Measurements from ENCODE around the gene MYL5.
"Not testable (repeated sequence)": the region's sequence is repeated elsewhere in the genome, so short reads cannot be mapped to it uniquely, and the experiment has no call there.

The MYL5 gene

DNA sequence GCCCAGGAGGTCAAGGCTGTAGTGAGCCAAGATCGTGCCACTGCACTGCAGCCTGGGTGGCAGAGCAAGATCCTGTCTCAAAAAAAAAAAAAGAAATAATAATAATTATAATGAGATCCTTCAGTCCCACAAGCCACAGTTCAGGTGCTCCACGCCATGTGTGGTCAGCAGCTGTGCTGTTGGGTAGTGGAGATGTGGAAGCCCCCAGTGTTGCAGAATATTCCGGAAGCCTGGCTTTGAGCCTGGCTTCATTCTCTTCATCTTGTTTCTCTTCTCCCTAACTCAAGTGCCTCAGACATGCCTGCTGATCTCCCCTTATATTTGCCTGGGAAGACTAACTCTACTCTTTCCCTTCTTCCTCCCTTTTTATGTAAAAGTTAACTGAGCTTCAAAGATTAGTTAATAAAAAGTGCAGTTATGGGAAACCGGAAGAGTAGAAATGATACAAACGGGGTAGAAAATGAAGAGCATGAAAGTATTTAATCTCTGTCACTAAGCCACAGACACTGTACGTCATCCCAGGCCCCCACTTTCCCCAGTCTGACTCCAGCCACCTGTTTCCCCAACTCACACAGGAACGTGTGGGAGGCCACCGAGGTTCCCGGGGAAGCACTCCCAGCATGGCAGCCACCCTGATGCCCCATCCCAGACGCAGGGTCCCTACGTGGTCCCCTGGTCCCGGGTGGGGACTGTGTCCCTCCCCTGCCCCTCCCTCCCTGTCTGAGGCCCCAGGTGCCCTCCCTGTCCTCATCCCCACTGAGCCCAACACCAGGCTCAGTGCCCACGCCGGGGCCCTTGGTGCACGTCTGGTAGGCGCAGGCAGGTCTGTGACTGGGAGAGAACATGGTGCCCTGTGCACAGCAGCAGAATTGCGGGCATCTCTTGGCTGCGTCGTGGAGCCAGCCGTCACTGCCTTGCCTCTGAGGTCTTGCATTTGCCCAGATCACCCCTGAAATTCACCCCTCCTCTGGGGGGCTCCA, 55.3 kb downstream of the MYL5 start:
- no peak for DNase-seq (ENCODE audit: low read depth)

DNA sequence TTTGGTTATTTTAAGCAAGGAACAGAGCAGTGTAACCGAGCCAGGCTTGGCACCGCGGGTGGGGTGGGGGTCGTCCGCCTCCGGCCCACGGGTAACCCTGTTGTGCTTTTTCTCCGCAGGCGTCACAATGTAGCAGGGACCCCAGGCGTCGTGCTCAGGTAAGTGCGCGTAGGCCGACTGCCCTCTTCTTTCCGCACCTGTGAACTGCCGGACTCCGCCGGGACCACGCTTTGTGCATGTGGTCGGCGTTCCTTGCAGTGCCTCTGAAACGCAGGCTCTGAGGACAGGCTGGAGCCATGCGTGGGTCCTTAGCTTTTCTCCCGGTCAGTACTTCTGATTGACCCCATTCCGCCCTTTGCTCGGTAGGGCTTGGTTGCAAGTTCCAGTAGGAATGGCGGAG, 56.2 kb downstream of the MYL5 start:
- no peak for DNase-seq (ENCODE audit: low read depth)

DNA sequence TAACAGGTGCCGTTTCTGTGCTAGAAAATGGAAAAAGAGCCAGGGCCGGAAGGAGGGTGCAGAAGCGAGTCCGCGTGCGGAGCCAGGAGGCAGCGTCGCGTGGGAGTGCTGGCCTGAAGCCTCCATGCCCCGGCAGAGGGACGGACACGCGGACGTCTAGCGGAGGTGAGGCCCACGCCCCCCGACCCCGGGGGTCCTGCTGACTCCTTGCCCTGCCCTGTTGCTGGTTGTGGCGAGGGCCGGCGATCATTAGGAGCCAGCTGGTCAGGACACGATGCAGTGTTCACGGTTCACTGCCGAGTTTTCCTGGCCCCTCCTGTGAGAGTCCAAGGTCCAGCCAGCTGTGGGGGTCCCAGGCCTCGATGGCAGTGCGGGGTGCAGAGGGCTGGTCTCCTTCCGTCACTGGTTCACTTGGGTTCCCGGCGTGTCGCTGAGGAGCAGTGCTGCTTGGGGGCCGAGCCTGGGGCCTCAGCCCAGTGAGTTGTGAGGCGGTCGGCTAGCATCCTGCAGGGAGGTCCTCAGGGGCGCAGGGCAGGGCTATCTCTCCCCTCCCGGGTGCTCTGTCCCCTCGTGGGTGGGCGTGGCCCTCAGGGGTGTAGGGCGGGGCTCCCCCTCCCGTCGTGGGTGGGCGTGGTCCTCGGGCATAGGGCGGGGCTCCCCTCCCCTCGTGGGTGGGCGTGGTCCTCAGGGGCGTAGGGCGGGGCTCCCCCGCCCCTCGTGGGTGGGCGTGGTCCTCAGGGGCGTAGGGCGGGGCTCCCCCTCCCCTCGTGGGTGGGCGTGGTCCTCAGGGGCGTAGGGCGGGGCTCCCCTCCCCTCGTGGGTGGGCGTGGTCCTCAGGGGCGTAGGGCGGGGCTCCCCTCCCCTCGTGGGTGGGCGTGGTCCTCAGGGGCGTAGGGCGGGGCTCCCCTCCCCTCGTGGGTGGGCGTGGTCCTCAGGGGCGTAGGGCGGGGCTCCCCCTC, 56.9 kb downstream of the MYL5 start:
- not testable (repeated sequence) for DNase-seq (ENCODE audit: low read depth)

All from HS-5 (cell line).